Activated naive CD4-positive, alpha-beta T cell treated with anti-CD3 and anti-CD28 coated beads for 36 hours (primary cell): ENCODE results near the gene PINLYP. TPM values are rescaled to one million over a fixed set of nuclear protein-coding genes. Genes with fewer than 3 reads are reported as not detected.

ENCODE experiments used
- CTCF ChIA-PET: fragments of 350-600 bp; sonication (Branson Sonifier 250); formaldehyde crosslinking; loops from one replicate; lab custom pipeline; 2021; ENCODE audit warnings: antibody characterized with exemption; lab: Charles Lee
- DNase-seq: peaks from one replicate; pipeline ENCODE4 v3.0.0-alpha.2; 2020
- H3K27ac Mint-ChIP-seq: one replicate; pipeline ENCODE4 v1.8.0; 2021; ENCODE audit warnings: mild to moderate bottlenecking, mixed read lengths
- H3K27me3 Mint-ChIP-seq: one replicate; pipeline ENCODE4 v1.8.0; 2021; ENCODE audit warnings: low read depth, mixed read lengths
- H3K36me3 Mint-ChIP-seq: one replicate; pipeline ENCODE4 v1.8.0; 2021; ENCODE audit warnings: low read depth, mixed read lengths
- H3K4me1 Mint-ChIP-seq: one replicate; pipeline ENCODE4 v1.8.0; 2021; ENCODE audit warnings: low read depth, mixed read lengths
- H3K4me3 Mint-ChIP-seq: one replicate; pipeline ENCODE4 v1.8.0; 2021; ENCODE audit warnings: mild to moderate bottlenecking, moderate library complexity, mixed read lengths
- H3K9me3 Mint-ChIP-seq: one replicate; pipeline ENCODE4 v1.8.0; 2021; ENCODE audit warnings: mixed read lengths
- intact Hi-C: fragments of 100-400 bp; cut with micrococcal nuclease; formaldehyde crosslinking; loops from one replicate; pipeline ENCODE4 v1.15.1; 2023
- total RNA-seq, 2 experiments: library from RNA; stranded (reverse); gene quantifications; one replicate each; pipeline ENCODE4 v1.2.3, GENCODE V29; 2021

Gene PINLYP
- total RNA-seq, 2 experiments from 2014 or later = 3.2 to 3.8 TPM

DNA sequence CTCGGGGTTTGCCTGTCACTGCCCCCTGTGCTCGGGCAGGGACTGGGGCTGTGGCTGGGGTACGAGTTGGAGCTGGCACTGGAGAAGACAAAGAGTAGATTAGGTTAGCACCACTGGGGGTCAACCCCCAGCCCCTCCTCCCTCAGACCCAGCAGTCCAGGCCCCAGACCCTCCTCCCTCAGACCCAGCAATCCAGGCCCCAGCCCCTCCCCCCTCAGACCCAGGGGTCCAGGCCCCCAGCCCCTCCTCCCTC is 23.5 kb upstream of the PINLYP start:
- Mint-ChIP-seq H3K27ac (no peak overlapping the region), H3K4me3 (no peak overlapping the region), H3K27me3 (no peaks in the 10 kb centered on the region), H3K4me1 (peaks cover 9% of the 10 kb centered on the region), H3K36me3 (peaks cover 18% of the 10 kb centered on the region), H3K9me3 (no peaks in the 10 kb centered on the region)
- DNase-seq = no peak
- CTCF ChIA-PET = interaction anchor here (1.5 to 6.2 kb wide), 3 partner anchors 16 to 43 kb away, joined by 5 to 95 read pairs (median 28); partner anchors contain the start of genes IRGQ and ZNF576
- intact Hi-C loops = no loop called here

GRCh38 chr19:43552616-43553015 is 23.0 kb upstream of the PINLYP start:
- Mint-ChIP-seq H3K4me3 (no peak overlapping the region), H3K4me1 (peaks cover 9% of the 10 kb centered on the region), H3K27ac (no peak overlapping the region), H3K9me3 (no peaks in the 10 kb centered on the region), H3K36me3 (peaks cover 22% of the 10 kb centered on the region), H3K27me3 (no peaks in the 10 kb centered on the region)
- DNase-seq = no peak
- CTCF ChIA-PET = interaction anchor here (1.2 to 6.2 kb wide), 4 partner anchors 17 to 42 kb away, joined by 3 to 95 read pairs (median 16); partner anchors contain the start of genes IRGQ and ZNF576
- intact Hi-C loops = no loop called here

DNA sequence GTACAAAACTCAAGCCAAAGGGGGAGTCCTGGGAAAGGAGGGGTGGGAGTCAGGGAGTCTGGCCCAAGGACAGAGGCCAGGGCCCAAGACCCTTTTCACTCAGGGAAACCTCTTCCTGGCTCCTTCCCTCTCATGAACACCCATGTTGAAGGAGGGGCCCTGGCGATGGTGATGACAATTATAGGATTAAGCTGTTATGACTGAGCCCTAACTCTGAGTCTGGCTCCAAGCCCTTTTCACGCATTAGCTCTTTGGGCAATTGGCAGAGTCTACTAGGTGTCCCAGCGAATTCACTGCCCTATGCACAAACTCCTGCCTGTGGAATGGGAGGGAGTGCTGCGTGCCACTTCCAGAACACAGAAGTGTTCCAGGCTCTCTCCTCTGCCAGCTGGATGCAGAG is 21.9 kb upstream of the PINLYP start:
- Mint-ChIP-seq H3K4me3 (no peak overlapping the region), H3K27me3 (no peaks in the 10 kb centered on the region), H3K36me3 (peaks cover 22% of the 10 kb centered on the region), H3K9me3 (no peaks in the 10 kb centered on the region), H3K27ac (no peak overlapping the region), H3K4me1 (peaks cover 11% of the 10 kb centered on the region)
- intact Hi-C loops = no loop called here
- no peak for DNase-seq
- CTCF ChIA-PET = interaction anchor here (0.8 to 6.2 kb wide), 6 partner anchors 18 to 56 kb away, joined by 3 to 95 read pairs (median 11); partner anchors contain the start of genes IRGQ and ZNF576

DNA sequence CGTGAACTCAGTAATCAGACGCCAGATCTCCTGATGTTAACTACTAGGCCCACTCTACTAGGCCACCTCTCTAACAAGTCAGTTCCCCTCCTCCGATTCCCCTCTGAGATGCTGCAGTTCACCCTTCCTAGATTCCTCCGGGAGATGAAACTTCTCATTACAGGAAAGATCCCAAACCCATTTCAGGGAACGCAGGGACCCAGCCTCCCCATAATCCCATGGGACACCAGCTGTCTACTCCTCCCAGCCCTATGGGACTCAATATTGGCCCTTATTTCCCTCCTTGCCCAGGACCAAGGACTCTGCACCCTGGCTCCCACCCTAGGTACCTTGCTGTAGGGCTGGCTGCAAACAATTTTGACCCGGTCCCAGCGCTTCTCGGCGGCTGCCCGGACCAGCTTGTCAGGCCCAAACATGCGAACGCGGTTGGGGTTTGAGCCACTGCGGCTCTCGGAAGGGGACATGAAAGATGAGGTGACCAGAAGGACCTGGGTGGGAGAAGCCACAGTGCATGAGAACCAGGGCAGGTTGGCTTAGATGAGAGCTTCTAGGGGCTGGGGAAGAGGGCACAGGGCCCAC is 21.2 kb upstream of the PINLYP start:
- Mint-ChIP-seq H3K27me3 (no peaks in the 10 kb centered on the region), H3K9me3 (no peaks in the 10 kb centered on the region), H3K27ac (no peak overlapping the region), H3K4me3 (no peak overlapping the region), H3K4me1 (peaks cover 11% of the 10 kb centered on the region), H3K36me3 (peaks cover 22% of the 10 kb centered on the region)
- no peak for DNase-seq
- CTCF ChIA-PET = interaction anchor here (0.8 to 6.2 kb wide), 21 partner anchors 9 to 255 kb away, joined by 3 to 95 read pairs (median 8); partner anchors contain the start of genes IRGQ, XRCC1 and ZNF576
- intact Hi-C loops = no loop called here

DNA sequence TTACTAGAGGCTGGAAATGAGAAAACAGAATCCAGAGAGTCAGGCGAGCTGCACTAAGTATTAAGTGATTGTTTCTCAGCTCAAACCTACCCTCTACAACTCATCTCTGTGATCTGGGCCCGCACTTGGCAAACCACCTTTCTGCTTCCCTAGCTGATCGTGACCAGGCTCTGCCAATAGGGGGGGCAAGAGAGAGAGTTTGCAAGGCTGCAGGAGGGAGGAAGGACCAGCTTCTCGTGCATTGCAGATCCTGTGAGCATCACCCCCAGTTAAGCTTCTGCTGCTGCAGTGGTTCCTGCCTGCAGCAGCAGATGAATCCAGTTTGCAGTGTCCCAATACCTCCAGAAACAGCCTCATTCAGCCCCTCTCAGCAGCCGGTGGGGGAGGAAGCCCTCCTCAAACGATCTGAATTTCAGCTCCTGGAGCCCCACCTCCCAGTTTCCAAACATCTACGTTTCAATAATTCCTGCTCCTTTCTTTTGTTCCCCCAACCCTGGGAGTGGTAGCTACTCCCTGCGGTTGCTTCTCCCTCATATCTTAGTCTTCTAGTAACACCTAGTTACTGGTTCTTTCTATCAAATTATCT is 20.3 kb upstream of the PINLYP start:
- no peaks in the 10 kb centered on the region for H3K27me3 Mint-ChIP-seq
- DNase-seq = peak; percentile 93
- CTCF ChIA-PET = interaction anchor here (0.6 to 6.2 kb wide), 26 partner anchors 9 to 268 kb away, joined by 3 to 95 read pairs (median 5); partner anchors contain the start of genes IRGQ, XRCC1 and ZNF576
- H3K27ac Mint-ChIP-seq = peak overlapping the region; percentile 44
- no peak overlapping the region for H3K4me3 Mint-ChIP-seq
- no peaks in the 10 kb centered on the region for H3K9me3 Mint-ChIP-seq
- intact Hi-C loops = loop anchor here (1.0 kb wide), 1 partner anchor 39 kb away; no protein-coding TSS in a partner anchor
- H3K4me1 Mint-ChIP-seq = peaks cover 13% of the 10 kb centered on the region
- peaks cover 23% of the 10 kb centered on the region for H3K36me3 Mint-ChIP-seq

GRCh38 chr19:43560687-43561086 is 14.9 kb upstream of the PINLYP start:
- intact Hi-C loops = no loop called here
- Mint-ChIP-seq H3K27me3 (no peaks in the 10 kb centered on the region), H3K36me3 (peaks cover 19% of the 10 kb centered on the region), H3K9me3 (no peaks in the 10 kb centered on the region), H3K4me1 (peaks cover 48% of the 10 kb centered on the region), H3K4me3 (no peak overlapping the region), H3K27ac (peak overlapping the region; percentile 96)
- CTCF ChIA-PET = interaction anchor here (0.5 to 3.0 kb wide), 5 partner anchors 12 to 114 kb away, joined by 3 to 14 read pairs (median 4); no protein-coding TSS in a partner anchor
- DNase-seq = peak; percentile 49

- Mint-ChIP-seq H3K4me1 (peaks cover 46% of the 10 kb centered on the region), H3K27me3 (no peaks in the 10 kb centered on the region), H3K27ac (peak overlapping the region; percentile 96), H3K4me3 (no peak overlapping the region), H3K36me3 (peaks cover 19% of the 10 kb centered on the region), H3K9me3 (no peaks in the 10 kb centered on the region)
- no peak for DNase-seq
- intact Hi-C loops = no loop called here
- CTCF ChIA-PET = interaction anchor here (0.6 to 0.9 kb wide), 2 partner anchors 12 to 22 kb away, joined by 3 to 4 read pairs; no protein-coding TSS in a partner anchor
Observed at GRCh38 chr19:43561139-43561970, 14.2 kb upstream of the PINLYP start.

DNA sequence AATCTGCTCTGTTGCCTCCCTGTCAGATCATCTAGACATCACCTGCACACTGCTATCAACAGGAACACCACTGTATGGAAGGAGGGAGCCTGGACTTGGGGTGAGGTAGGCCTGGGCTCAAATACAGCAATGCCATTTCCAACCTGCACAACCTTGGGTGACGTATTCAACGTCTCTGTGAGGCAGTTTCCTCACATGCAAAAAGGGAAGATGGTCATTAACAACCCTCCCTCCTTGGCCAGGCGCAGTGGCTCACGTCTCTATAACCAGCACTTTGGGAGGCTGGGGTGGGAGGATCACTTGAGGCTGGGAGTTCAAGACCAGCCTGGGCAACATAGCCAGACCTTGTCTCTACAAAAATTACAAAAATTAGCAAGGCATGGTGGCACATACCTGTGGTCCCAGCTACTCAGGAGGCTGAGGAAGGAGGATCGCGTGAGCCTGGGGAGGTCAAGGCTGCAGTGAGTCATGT is 13.3 kb upstream of the PINLYP start:
- Mint-ChIP-seq H3K9me3 (no peaks in the 10 kb centered on the region), H3K4me3 (peak overlapping the region; percentile 25), H3K4me1 (peaks cover 46% of the 10 kb centered on the region), H3K27me3 (no peaks in the 10 kb centered on the region), H3K27ac (peak overlapping the region; percentile 96), H3K36me3 (peaks cover 18% of the 10 kb centered on the region)
- intact Hi-C loops = loop anchor here (1.0 to 2.0 kb wide), 5 partner anchors 13 to 57 kb away; partner anchors contain the start of genes IRGQ, PINLYP, XRCC1 and ZNF428
- no peak for DNase-seq
- CTCF ChIA-PET = no interaction called here

- Mint-ChIP-seq H3K4me3 (peak overlapping the region; percentile 25), H3K27me3 (no peaks in the 10 kb centered on the region), H3K4me1 (peaks cover 45% of the 10 kb centered on the region), H3K27ac (peak overlapping the region; percentile 96), H3K36me3 (peaks cover 15% of the 10 kb centered on the region), H3K9me3 (no peaks in the 10 kb centered on the region)
- CTCF ChIA-PET = no interaction called here
- intact Hi-C loops = loop anchor here (1.0 to 2.0 kb wide), 5 partner anchors 13 to 57 kb away; partner anchors contain the start of genes IRGQ, PINLYP, XRCC1 and ZNF428
- peak; percentile 88 for DNase-seq
Observed at GRCh38 chr19:43562698-43563241, 12.8 kb upstream of the PINLYP start.

GRCh38 chr19:43563816-43564457 is 11.7 kb upstream of the PINLYP start:
- Mint-ChIP-seq H3K27ac (peak overlapping the region; percentile 96), H3K9me3 (no peaks in the 10 kb centered on the region), H3K4me1 (peaks cover 45% of the 10 kb centered on the region), H3K4me3 (peak overlapping the region; percentile 4), H3K36me3 (peaks cover 15% of the 10 kb centered on the region), H3K27me3 (no peaks in the 10 kb centered on the region)
- intact Hi-C loops = loop anchor here (2.0 kb wide), 1 partner anchor 17 kb away; no protein-coding TSS in a partner anchor
- DNase-seq = no peak
- CTCF ChIA-PET = interaction anchor here (0.7 to 2.9 kb wide), 4 partner anchors 9 to 131 kb away, joined by 3 to 14 read pairs (median 4); partner anchors contain the start of genes IRGQ and ZNF576

GRCh38 chr19:43564800-43565199 is 10.8 kb upstream of the PINLYP start:
- intact Hi-C loops = no loop called here
- H3K27ac Mint-ChIP-seq = peak overlapping the region; percentile 7
- no peaks in the 10 kb centered on the region for H3K9me3 Mint-ChIP-seq
- DNase-seq = no peak
- no peak overlapping the region for H3K4me3 Mint-ChIP-seq
- H3K36me3 Mint-ChIP-seq = peaks cover 13% of the 10 kb centered on the region
- H3K4me1 Mint-ChIP-seq = peaks cover 43% of the 10 kb centered on the region
- H3K27me3 Mint-ChIP-seq = no peaks in the 10 kb centered on the region
- CTCF ChIA-PET = interaction anchor here (0.7 to 2.9 kb wide), 4 partner anchors 10 to 88 kb away, joined by 3 to 14 read pairs (median 6); partner anchors contain the start of genes IRGQ, XRCC1 and ZNF576
